A549 (cell line): ENCODE measurements around the gene GMEB2. TPM values are rescaled to one million over a fixed set of nuclear protein-coding genes. Genes with fewer than 3 reads are reported as not detected.

Source experiments
- ATAC-seq, 2 experiments: fragments of 200-7000 bp in 1 of 2; fragments of >200 bp in 1 of 2; cut with Nextera tagmentation in 1 of 2; cut with Tn5 transposase in 1 of 2; 3 replicates each; pipeline versions ENCODE4 v1.8.0 to v1.9.1; 2018 to 2020; ENCODE audit warnings: mild to moderate bottlenecking in 1 of 2, moderate library complexity in 1 of 2
- CTCF ChIA-PET: fragments of 300-600 bp; sonication (Branson Sonifier 250); formaldehyde crosslinking; extraction: SDS; loops from one replicate; lab custom pipeline; 2021; ENCODE audit warnings: antibody characterized with exemption, inconsistent platforms; lab: Yijun Ruan, JAX
- POLR2A ChIA-PET: fragments of 350-600 bp; formaldehyde crosslinking; extraction: SDS; loops from one replicate; lab custom pipeline; 2021; ENCODE audit warnings: antibody characterized with exemption, inconsistent platforms; lab: Yijun Ruan, JAX
- DNase-seq, 2 experiments: peaks; one replicate each; pipeline versions ENCODE4 v3.0.0 to v3.0.0-alpha.2; 2011 to 2016; ENCODE audit warnings: low read depth in 1 of 2, low spot score in 1 of 2
- FAIRE-seq: peaks from 2 replicates; lab custom pipeline; 2011; peaks lifted over from hg19 to GRCh38; lab: Jason Lieb, UNC
- H3K27ac ChIP-seq, 2 experiments: fragments of >200 bp; sonication (Bioruptor Twin); formaldehyde crosslinking; 3 replicates each; pipeline ENCODE4 v1.5.1; 2016 to 2017
- H3K4me1 ChIP-seq: fragments of >200 bp; sonication (Bioruptor Twin); formaldehyde crosslinking; 3 replicates; pipeline ENCODE4 v1.6.1; 2016
- H3K4me2 ChIP-seq: fragments of >200 bp; sonication (Bioruptor Twin); formaldehyde crosslinking; 3 replicates; pipeline ENCODE4 v1.6.1; 2016
- H3K4me3 ChIP-seq: fragments of >200 bp; sonication (Bioruptor Twin); formaldehyde crosslinking; 3 replicates; pipeline ENCODE4 v1.5.1; 2016
- H3K9me3 ChIP-seq: fragments of >200 bp; sonication (Bioruptor Twin); formaldehyde crosslinking; 3 replicates; pipeline ENCODE4 v1.6.1; 2016
- BCL3 ChIP-seq: fragments of >200 bp; sonication (Bioruptor Twin); formaldehyde crosslinking; IDR thresholded peaks from 3 replicates; pipeline ENCODE4 v1.6.1; 2016
- CHD2 ChIP-seq: fragments of 150-350 bp; IDR thresholded peaks from 2 replicates; pipeline ENCODE4 v1.6.1; 2014; ENCODE audit warnings: low read length; ENCODE audit not compliant: partially characterized antibody
- CTCF ChIP-seq: fragments of >200 bp; sonication (Bioruptor Twin); formaldehyde crosslinking; IDR thresholded peaks from 3 replicates; pipeline ENCODE4 v1.5.1; 2016
- EHF ChIP-seq: fragments of 250-450 bp; sonication (Bioruptor Pico); IDR thresholded peaks from 2 replicates; pipeline ENCODE4 v1.5.0; 2020; ENCODE audit warnings: mild to moderate bottlenecking
- FOSL2 ChIP-seq, 2 experiments: fragments of 450-650 bp in 1 of 2; fragments of >200 bp in 1 of 2; sonication (Bioruptor Twin) in 1 of 2; formaldehyde crosslinking; IDR thresholded peaks; 2 replicates each; pipeline versions ENCODE4 v1.5.0 to v1.6.1; 2016 to 2020; ENCODE audit warnings: mild to moderate bottlenecking in 1 of 2, moderate library complexity in 1 of 2
- HES2 ChIP-seq: fragments of >200 bp; sonication (Bioruptor Twin); formaldehyde crosslinking; IDR thresholded peaks from 2 replicates; pipeline ENCODE4 v1.6.1; 2016
- HOXB5 ChIP-seq: fragments of 250-450 bp; sonication (Bioruptor Pico); IDR thresholded peaks from 2 replicates; pipeline ENCODE4 v1.5.0; 2020; ENCODE audit warnings: mild to moderate bottlenecking, moderate library complexity
- JUN ChIP-seq, 2 experiments: fragments of >200 bp; sonication (Bioruptor Twin); formaldehyde crosslinking; IDR thresholded peaks; 2 replicates in 1 of 2; 3 replicates in 1 of 2; pipeline ENCODE4 v1.6.1; 2016 to 2017
- JUNB ChIP-seq: fragments of >200 bp; sonication (Bioruptor Twin); formaldehyde crosslinking; IDR thresholded peaks from 2 replicates; pipeline ENCODE4 v1.6.1; 2016
- KDM5A ChIP-seq: fragments of 200-600 bp; sonication (generic); IDR thresholded peaks from 2 replicates; pipeline ENCODE4 v1.6.1; 2016; ENCODE audit warnings: antibody characterized with exemption, mild to moderate bottlenecking
- MAFK ChIP-seq: fragments of 450-650 bp; IDR thresholded peaks from 2 replicates; pipeline ENCODE4 v1.6.1; 2014; ENCODE audit not compliant: partially characterized antibody
- PHF8 ChIP-seq: fragments of 200-600 bp; sonication (generic); IDR thresholded peaks from 2 replicates; pipeline ENCODE4 v1.6.1; 2016; ENCODE audit warnings: low read depth, mild to moderate bottlenecking, antibody characterized with exemption, moderate library complexity, borderline replicate concordance
- POLR2A ChIP-seq: IDR thresholded peaks from 2 replicates; pipeline ENCODE4 v1.6.1; 2012; ENCODE audit warnings: mild to moderate bottlenecking, low read length
- POLR2AphosphoS2 ChIP-seq: conservative IDR thresholded peaks from 2 replicates; pipeline ENCODE4 v1.6.1; 2012; ENCODE audit warnings: low read length, improper control_type of control experiment, inconsistent platforms
- SREBF2 ChIP-seq: fragments of 450-650 bp; IDR thresholded peaks from 2 replicates; pipeline ENCODE4 v1.6.1; 2014; ENCODE audit warnings: mild to moderate bottlenecking, moderate library complexity
- ZC3H11A ChIP-seq: fragments of 450-650 bp; IDR thresholded peaks from 2 replicates; pipeline ENCODE4 v1.6.1; 2014; ENCODE audit warnings: antibody characterized with exemption, mild to moderate bottlenecking
- ZFP36 ChIP-seq: fragments of 450-650 bp; IDR thresholded peaks from 2 replicates; pipeline ENCODE4 v1.6.1; 2014; ENCODE audit warnings: borderline replicate concordance; ENCODE audit not compliant: partially characterized antibody
- ZNF302 ChIP-seq: fragments of 250-450 bp; sonication (Bioruptor Pico); IDR thresholded peaks from 2 replicates; pipeline ENCODE4 v1.9.0; 2021; ENCODE audit warnings: inconsistent platforms, mild to moderate bottlenecking, moderate library complexity
- WGBS: methylation state at CpG from one replicate; pipeline ENCODE4 v1.1.6; 2017; ENCODE audit errors: missing lambda C conversion rate; 5-methylcytosine and 5-hydroxymethylcytosine counted together
- polyA minus RNA-seq: library from RNA; depleted of rRNA, polyadenylated mRNA; stranded (reverse); fragments of >200 nt; gene quantifications from 2 replicates; pipeline ENCODE4 v1.2.3, GENCODE V29; 2011; rRNA and poly(A)+ RNA removed
- polyA plus RNA-seq, 4 experiments: library from polyadenylated mRNA; depleted of rRNA in 3 of 4; stranded (reverse); fragments of >200 nt; fragmentation: RNase III in 1 of 4; extraction: RNeasy Plus Mini Kit Qiagen cat#74134 plus additional on column Dnase treatment in 1 of 4; gene quantifications; 2 replicates in 3 of 4; 3 replicates in 1 of 4; pipeline ENCODE4 v1.2.3, GENCODE V29; 2011 to 2017

Gene GMEB2
- polyA plus RNA-seq (2011; rRNA removed) (6.6 and 6.8 TPM in 2 replicates), polyA plus RNA-seq (2017; fragmentation: RNase III; extraction: RNeasy Plus Mini Kit Qiagen cat#74134 plus additional on column Dnase treatment) (6.4 to 7.0 TPM (median 6.5 TPM) in 3 replicates), polyA minus RNA-seq (5.8 and 7.0 TPM in 2 replicates)
- 7.4 and 10.6 TPM in 2 replicates for polyA plus RNA-seq (2012; cell fraction: cytosol; rRNA removed)
- polyA plus RNA-seq (2012; cell fraction: nucleus; rRNA removed): 19.3 and 20.4 TPM in 2 replicates

DNA sequence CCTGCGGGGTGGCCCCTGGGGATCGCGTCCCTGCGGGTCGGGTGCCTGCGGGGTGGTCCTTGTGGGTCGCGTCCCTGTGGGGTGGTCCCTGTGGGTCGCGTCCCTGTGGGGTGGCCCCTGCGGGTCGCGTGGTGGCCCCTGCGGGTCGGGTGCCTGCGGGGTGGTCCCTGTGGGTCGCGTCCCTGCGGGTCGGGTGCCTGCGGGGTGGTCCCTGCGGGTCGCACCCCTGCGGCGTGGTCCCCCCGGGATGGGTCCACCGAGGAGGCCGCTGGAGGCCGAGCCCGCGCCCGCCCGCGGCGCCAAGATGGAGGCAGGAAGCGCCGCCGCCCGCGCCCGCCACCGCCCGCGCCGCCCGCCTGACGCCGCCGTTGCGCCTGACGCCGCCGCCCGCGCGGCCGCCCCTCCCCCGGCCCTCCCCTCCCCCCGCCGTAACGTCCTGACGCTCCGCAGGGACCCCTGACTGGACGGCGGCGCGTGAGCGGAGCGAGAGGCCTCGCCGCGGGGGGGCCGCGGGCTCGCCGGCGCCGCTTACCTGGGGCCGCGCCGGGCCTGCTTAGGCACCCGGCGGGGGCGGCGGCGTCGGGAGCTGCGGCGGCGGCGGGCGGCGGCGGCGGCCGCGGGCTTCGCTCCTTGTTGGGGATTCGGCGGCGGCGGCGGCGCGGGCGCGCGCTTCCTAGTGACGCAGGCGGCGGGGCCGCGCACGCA is at the start of gene GMEB2:
TSS of gene GMEB2 (minus strand) at position 678 of the 705 bp plus-strand sequence. CDS start 7,704 bp downstream, outside the sequence.
- Histone ChIP-seq H3K4me3 (peak within 1 kb of the TSS; percentile 97), H3K27ac (peak within 1 kb of the TSS; percentile 97 to 100), H3K4me1 (peaks cover 9% of the 10 kb centered on the region), H3K9me3 (no peaks in the 10 kb centered on the region), H3K4me2 (peak within 1 kb of the TSS; percentile 99)
- DNase-seq: peak in 1 of 2 experiments; percentile 67
- ChIA-PET POLR2A (interaction anchor here (0.6 to 1.5 kb wide), 10 partner anchors 9 to 354 kb away, joined by 3 to 18 read pairs (median 4); partner anchors contain the start of genes ARFRP1, HELZ2, PTK6 and RTEL1), CTCF (interaction anchor here (0.6 to 1.0 kb wide), 2 partner anchors 45 to 90 kb away, joined by 3 read pairs; no protein-coding TSS in a partner anchor)
- peak; percentile 24 to 76; a peak in 5 of 6 replicates for ATAC-seq
- TF ChIP-seq EHF (CRISPR knock-in tag) (no peak), CTCF (no peak), PHF8 (peak; percentile 78; the same call in 1 of the 2 replicates), SREBF2 (no peak), ZC3H11A (no peak), POLR2AphosphoS2 (no peak), ZFP36 (no peak), JUNB (no peak), JUN (IDR thresholded peaks at IDR 0.05) (peak; percentile 79 to 83), POLR2A (peak; percentile 69), BCL3 (peak; percentile 79; the same call in 1 of the 3 replicates), MAFK (no peak), CHD2 (peak; percentile 28)
- WGBS: 0% methylated on average over 2 of the region's 114 CpGs
- FAIRE-seq: no peak

- Histone ChIP-seq H3K27ac (no peak overlapping the region), H3K9me3 (no peaks in the 10 kb centered on the region), H3K4me1 (no peaks in the 10 kb centered on the region), H3K4me2 (no peak overlapping the region), H3K4me3 (no peak overlapping the region)
- ATAC-seq (no peak), DNase-seq (no peak), FAIRE-seq (no peak)
- CTCF ChIA-PET: no interaction called here
- 91% methylated on average over 20 of the region's 20 CpGs for WGBS
- POLR2A ChIA-PET: no interaction called here
- no peak for TF ChIP-seq ZNF302 (CRISPR knock-in tag)
- no peak for TF ChIP-seq KDM5A
- no peak for TF ChIP-seq FOSL2 (IDR thresholded peaks at IDR 0.05)
- TF ChIP-seq FOSL2 (CRISPR knock-in tag; IDR thresholded peaks at IDR 0.05): no peak
- no peak for TF ChIP-seq HOXB5 (CRISPR knock-in tag)
- no peak for TF ChIP-seq HES2
- no peak for TF ChIP-seq MAFK
- TF ChIP-seq POLR2A: no peak
Measured at GRCh38 chr20:63675681-63676368, 48.9 kb upstream of the GMEB2 start.
